Muscle of leg (tissue), 11 donors: Measurements from ENCODE around the gene TBCD. TPM values are rescaled to one million over a fixed set of nuclear protein-coding genes. Genes with fewer than 3 reads are reported as not detected.

ENCODE experiments used
- DNase-seq: peaks from one replicate; pipeline ENCODE4 v3.0.0; 2013
- H3K27ac ChIP-seq: one replicate; pipeline ENCODE4 v1.5.1; 2013; ENCODE audit warnings: mild to moderate bottlenecking, low read length, control low read depth
- H3K27me3 ChIP-seq: one replicate; pipeline ENCODE4 v1.6.1; 2013; ENCODE audit warnings: low read length; ENCODE audit not compliant: control insufficient read depth, insufficient read depth
- H3K36me3 ChIP-seq: one replicate; pipeline ENCODE4 v1.6.1; 2013; ENCODE audit warnings: low read length; ENCODE audit not compliant: control insufficient read depth, insufficient read depth
- H3K4me1 ChIP-seq: one replicate; pipeline ENCODE4 v1.6.1; 2013; ENCODE audit warnings: low read length; ENCODE audit not compliant: control insufficient read depth, insufficient read depth
- H3K4me3 ChIP-seq: one replicate; pipeline ENCODE4 v1.5.1; 2013; ENCODE audit warnings: low read length, control low read depth
- H3K9me3 ChIP-seq: replicated peaks from 2 replicates; pipeline ENCODE4 v1.6.1; 2013; ENCODE audit warnings: low read depth, low read length; ENCODE audit not compliant: control insufficient read depth
- WGBS: methylation state at CpG from one replicate; pipeline ENCODE4 v1.1.5; 2013; ENCODE audit warnings: missing lambda C conversion rate; ENCODE audit not compliant: insufficient coverage; 5-methylcytosine and 5-hydroxymethylcytosine counted together
- polyA plus RNA-seq, 8 donors: library from polyadenylated mRNA; unstranded; fragments of 120-200 nt; gene quantifications; one replicate each; pipeline versions ENCODE4 v1.2.1 to v1.2.3, GENCODE V29; 2013; ENCODE audit warnings: inconsistent platforms in 1 of 8, low replicate concordance in 1 of 8; ENCODE audit not compliant: insufficient read length in 8 of 8, insufficient read depth in 1 of 8
- total RNA-seq: library from RNA; stranded (reverse); fragments of 120-200 nt; gene quantifications from one replicate; pipeline ENCODE4 v1.2.4, GENCODE V29; 2013

TBCD gene
- total and polyA plus RNA-seq, 9 donors, result 47.8 to 77.4 (median 62.3) TPM

GRCh38 chr17:82876149-82876548 lies 124.3 kb downstream of the TBCD start:
- H3K27me3 ChIP-seq, result no peaks in the 10 kb centered on the region
- WGBS, result 67% methylated on average over 14 of the region's 18 CpGs
- H3K27ac ChIP-seq, result no peak overlapping the region
- no peak for DNase-seq
- no peaks in the 10 kb centered on the region for H3K9me3 ChIP-seq
- peaks cover 27% of the 10 kb centered on the region for H3K36me3 ChIP-seq
- peaks cover 36% of the 10 kb centered on the region for H3K4me1 ChIP-seq
- H3K4me3 ChIP-seq, result no peak overlapping the region

GRCh38 chr17:82876602-82877379 lies 124.9 kb downstream of the TBCD start:
- Histone ChIP-seq H3K4me1 (peaks cover 39% of the 10 kb centered on the region), H3K27ac (peak overlapping the region; percentile 38), H3K4me3 (no peak overlapping the region), H3K9me3 (no peaks in the 10 kb centered on the region), H3K36me3 (peaks cover 21% of the 10 kb centered on the region), H3K27me3 (no peaks in the 10 kb centered on the region)
- 48% methylated on average over 5 of the region's 14 CpGs for WGBS
- DNase-seq, result peak; percentile 87

- DNase-seq, result no peak
- WGBS, result 64% methylated on average over 5 of the region's 9 CpGs
- Histone ChIP-seq H3K36me3 (peaks cover 5% of the 10 kb centered on the region), H3K4me1 (peaks cover 32% of the 10 kb centered on the region), H3K4me3 (no peak overlapping the region), H3K27ac (no peak overlapping the region), H3K9me3 (no peaks in the 10 kb centered on the region), H3K27me3 (no peaks in the 10 kb centered on the region)
These were observed 126.7 kb downstream of the TBCD start for GRCh38 chr17:82878527-82878926.

GRCh38 chr17:82879241-82879640 lies 127.4 kb downstream of the TBCD start:
- no peak overlapping the region for H3K4me3 ChIP-seq
- peaks cover 34% of the 10 kb centered on the region for H3K4me1 ChIP-seq
- 97% methylated on average over 13 of the region's 15 CpGs for WGBS
- no peak for DNase-seq
- no peaks in the 10 kb centered on the region for H3K27me3 ChIP-seq
- no peak overlapping the region for H3K27ac ChIP-seq
- peaks cover 5% of the 10 kb centered on the region for H3K36me3 ChIP-seq
- H3K9me3 ChIP-seq, result no peaks in the 10 kb centered on the region

- Histone ChIP-seq H3K27ac (no peak overlapping the region), H3K4me3 (no peak overlapping the region), H3K36me3 (peaks cover 6% of the 10 kb centered on the region), H3K4me1 (peaks cover 46% of the 10 kb centered on the region), H3K27me3 (no peaks in the 10 kb centered on the region), H3K9me3 (no peaks in the 10 kb centered on the region)
- DNase-seq, result no peak
- 67% methylated on average over 14 of the region's 25 CpGs for WGBS
These were observed 128.9 kb downstream of the TBCD start for GRCh38 chr17:82880620-82881323.

GRCh38 chr17:82881324-82881823 lies 129.5 kb downstream of the TBCD start:
- H3K27me3 ChIP-seq, result no peaks in the 10 kb centered on the region
- no peak overlapping the region for H3K4me3 ChIP-seq
- peak overlapping the region; percentile 54 for H3K27ac ChIP-seq
- peaks cover 49% of the 10 kb centered on the region for H3K4me1 ChIP-seq
- no peaks in the 10 kb centered on the region for H3K9me3 ChIP-seq
- peaks cover 6% of the 10 kb centered on the region for H3K36me3 ChIP-seq
- DNase-seq, result no peak
- WGBS, result 40% methylated on average over 12 of the region's 21 CpGs

GRCh38 chr17:82881900-82882714 lies 130.2 kb downstream of the TBCD start:
- H3K4me3 ChIP-seq, result no peak overlapping the region
- H3K27ac ChIP-seq, result no peak overlapping the region
- 71% methylated on average over 16 of the region's 17 CpGs for WGBS
- H3K27me3 ChIP-seq, result no peaks in the 10 kb centered on the region
- peak; percentile 71 for DNase-seq
- H3K4me1 ChIP-seq, result peaks cover 49% of the 10 kb centered on the region
- peaks cover 6% of the 10 kb centered on the region for H3K36me3 ChIP-seq
- H3K9me3 ChIP-seq, result no peaks in the 10 kb centered on the region

GRCh38 chr17:82882715-82883418 lies 131.0 kb downstream of the TBCD start:
- H3K27ac ChIP-seq, result no peak overlapping the region
- 93% methylated on average over 36 of the region's 39 CpGs for WGBS
- H3K36me3 ChIP-seq, result peaks cover 11% of the 10 kb centered on the region
- no peak for DNase-seq
- peaks cover 51% of the 10 kb centered on the region for H3K4me1 ChIP-seq
- H3K4me3 ChIP-seq, result no peak overlapping the region
- H3K27me3 ChIP-seq, result no peaks in the 10 kb centered on the region
- no peaks in the 10 kb centered on the region for H3K9me3 ChIP-seq

GRCh38 chr17:82883419-82884031 lies 131.7 kb downstream of the TBCD start:
- Histone ChIP-seq H3K4me3 (no peak overlapping the region), H3K27me3 (no peaks in the 10 kb centered on the region), H3K36me3 (peaks cover 11% of the 10 kb centered on the region), H3K4me1 (peaks cover 51% of the 10 kb centered on the region), H3K27ac (no peak overlapping the region), H3K9me3 (no peaks in the 10 kb centered on the region)
- DNase-seq, result no peak
- 88% methylated on average over 19 of the region's 23 CpGs for WGBS
